ENCODE measurements around the gene WASHC2C.
"Not testable (repeated sequence)": the region's sequence is repeated elsewhere in the genome, so short reads cannot be mapped to it uniquely, and the experiment has no call there.

WASHC2C gene
- 125 to 136 reads per million in 2 donors for total RNA-seq

- peak; percentile 95 for DNase-seq
Observed at GRCh38 chr10:45726703-45727420, at the start of gene WASHC2C. Gene WASHC2C, plus strand, starts transcription at chr10:45727266. Its CDS starts 52 bp downstream, at chr10:45727318.

- DNase-seq = not testable (repeated sequence)
Observed at GRCh38 chr10:45678467-45678866, 48.6 kb upstream of the WASHC2C start.

- DNase-seq = not testable (repeated sequence)
Observed at GRCh38 chr10:45710200-45710796, 16.8 kb upstream of the WASHC2C start.

- DNase-seq = not testable (repeated sequence)
Observed at GRCh38 chr10:45711223-45711622, 15.8 kb upstream of the WASHC2C start.

GRCh38 chr10:45717053-45717452 is 10.0 kb upstream of the WASHC2C start:
- DNase-seq = not testable (repeated sequence)

- DNase-seq = not testable (repeated sequence)
Observed at GRCh38 chr10:45717642-45718041, 9.4 kb upstream of the WASHC2C start.

GRCh38 chr10:45721503-45721902 is 5.6 kb upstream of the WASHC2C start:
- not testable (repeated sequence) for DNase-seq

GRCh38 chr10:45723851-45724250 is 3.2 kb upstream of the WASHC2C start:
- not testable (repeated sequence) for DNase-seq

GRCh38 chr10:45727421-45727965 is 427 bp downstream of the WASHC2C start:
- not testable (repeated sequence) for DNase-seq

GRCh38 chr10:45734449-45734848 is 7.4 kb downstream of the WASHC2C start:
- not testable (repeated sequence) for DNase-seq

GRCh38 chr10:45734867-45735266 is 7.8 kb downstream of the WASHC2C start:
- DNase-seq = not testable (repeated sequence)

GRCh38 chr10:45741559-45741958 is 14.5 kb downstream of the WASHC2C start:
- not testable (repeated sequence) for DNase-seq

- DNase-seq = not testable (repeated sequence)
Observed at GRCh38 chr10:45742014-45742413, 14.9 kb downstream of the WASHC2C start.

GRCh38 chr10:45751141-45751540 is 24.1 kb downstream of the WASHC2C start:
- DNase-seq = not testable (repeated sequence)

GRCh38 chr10:45752210-45752609 is 25.1 kb downstream of the WASHC2C start:
- DNase-seq = not testable (repeated sequence)

- DNase-seq = not testable (repeated sequence)
Observed at GRCh38 chr10:45753979-45754495, 27.0 kb downstream of the WASHC2C start.

GRCh38 chr10:45755083-45755482 is 28.0 kb downstream of the WASHC2C start:
- DNase-seq = not testable (repeated sequence)

GRCh38 chr10:45756065-45756464 is 29.0 kb downstream of the WASHC2C start:
- DNase-seq = not testable (repeated sequence)

- not testable (repeated sequence) for DNase-seq
Observed at GRCh38 chr10:45757661-45758396, 30.8 kb downstream of the WASHC2C start.

- DNase-seq = not testable (repeated sequence)
Observed at GRCh38 chr10:45761622-45762021, 34.6 kb downstream of the WASHC2C start.

- not testable (repeated sequence) for DNase-seq
Observed at GRCh38 chr10:45763037-45763436, 36.0 kb downstream of the WASHC2C start.

- DNase-seq = not testable (repeated sequence)
Observed at GRCh38 chr10:45768334-45768733, 41.3 kb downstream of the WASHC2C start.
